ENCODE results near the gene PBLD. TPM values are rescaled to one million over a fixed set of nuclear protein-coding genes. Genes with fewer than 3 reads are reported as not detected.

The PBLD gene
- polyA plus RNA-seq (2011; rRNA removed) (1.8 and 3.4 TPM in 2 replicates), polyA plus RNA-seq (2017; fragmentation: RNase III; extraction: RNeasy Plus Mini Kit Qiagen cat#74134 plus additional on column Dnase treatment) (4.2 to 4.5 TPM (median 4.2 TPM) in 3 replicates), polyA minus RNA-seq (2011; rRNA and poly(A)+ RNA removed) (1.1 and 1.7 TPM in 2 replicates)
- polyA plus RNA-seq (2012; cell fraction: cytosol; rRNA removed) = 0.52 and 0.88 TPM in 2 replicates
- polyA plus RNA-seq (2012; cell fraction: nucleus; rRNA removed) = 0.41 and 0.93 TPM in 2 replicates

DNA sequence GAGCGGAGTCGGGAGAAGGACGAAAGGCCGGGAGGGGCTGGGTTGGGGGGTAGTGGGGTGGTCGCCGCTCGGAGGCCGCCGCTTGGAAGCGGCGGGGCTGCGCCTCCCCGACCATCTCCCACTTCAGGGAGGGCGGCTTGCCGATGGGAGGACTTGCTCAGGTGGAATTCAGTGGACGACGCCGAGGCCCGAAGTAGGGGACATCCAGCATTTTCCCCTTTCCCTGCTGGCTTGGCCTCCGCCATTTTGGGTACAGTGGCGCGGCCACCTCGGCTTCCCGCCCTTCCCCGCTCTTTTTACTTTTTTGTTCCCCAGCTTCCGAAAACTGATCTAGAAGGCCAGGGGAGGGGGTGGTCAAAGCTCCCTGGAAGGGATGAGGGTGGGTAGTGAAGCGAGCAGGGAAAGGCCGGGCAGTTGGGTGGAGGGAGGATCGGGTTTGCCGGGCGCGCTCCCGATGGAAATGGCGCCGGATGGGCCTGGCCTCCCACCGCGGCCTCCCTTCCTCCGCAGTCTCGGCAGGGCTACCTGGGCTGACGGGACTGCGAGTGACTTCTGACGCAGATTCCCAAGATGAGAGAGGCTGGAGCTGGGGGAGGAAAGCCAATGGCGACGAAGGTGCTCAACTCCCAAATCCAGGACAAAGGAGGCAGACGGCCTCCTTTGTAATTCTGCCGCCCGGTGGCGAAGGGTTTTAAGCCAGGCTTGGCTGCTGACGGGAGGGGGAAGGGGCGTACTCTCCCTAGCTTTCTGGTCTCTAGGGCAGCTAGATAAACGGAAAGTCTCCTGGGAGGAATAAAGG is at the start of gene PBLD:
TSS of gene PBLD (minus strand) at position 670 of the 799 bp plus-strand sequence. CDS start 26,084 bp downstream, outside the sequence.
- peak; percentile 48 to 82 for DNase-seq (ENCODE audit: low read depth in 1 of 2, low spot score in 1 of 2)
- POLR2A ChIA-PET = interaction anchor here (0.5 to 2.1 kb wide), 25 partner anchors 9 to 712 kb away, joined by 3 to 22 read pairs (median 4); partner anchors contain the start of genes ATOH7, DNAJC12, HERC4 and RUFY2
- 1% methylated on average over 46 of the region's 51 CpGs for WGBS (ENCODE audit: missing lambda C conversion rate)
- TF ChIP-seq SMC3 (IDR thresholded peaks at IDR 0.05) (peak; percentile 37; the same call in 1 of the 3 replicates), HOXB5 (CRISPR knock-in tag; IDR thresholded peaks at IDR 0.05) (0 out of 2 replicates have a peak, but pooled peaks have one; percentile 53), FOSB (CRISPR knock-in tag; IDR thresholded peaks at IDR 0.05) (peak; percentile 87), KDM5A (IDR thresholded peaks at IDR 0.05) (peak; percentile 41; the same call in 1 of the 2 replicates), CHD4 (IDR thresholded peaks at IDR 0.05; ENCODE audit: borderline replicate concordance) (no peak), CBX2 (IDR thresholded peaks at IDR 0.05; ENCODE audit: borderline replicate concordance, low read depth) (no peak), TFCP2L1 (CRISPR knock-in tag; IDR thresholded peaks at IDR 0.05) (peak; percentile 93), FOSL2 (IDR thresholded peaks at IDR 0.05) (no peak), FOSL2 (CRISPR knock-in tag; IDR thresholded peaks at IDR 0.05) (peak; percentile 15; the same call in 1 of the 2 replicates), RCOR1 (IDR thresholded peaks at IDR 0.05; ENCODE audit: low read depth, low read length) (no peak), EHMT2 (IDR thresholded peaks at IDR 0.05; ENCODE audit: low read depth) (no peak), MAZ (IDR thresholded peaks at IDR 0.05; ENCODE audit: borderline replicate concordance, low read depth, low read length) (no peak), MYC (IDR thresholded peaks at IDR 0.05; ENCODE audit: borderline replicate concordance, low read length) (no peak), RAD21 (conservative IDR thresholded peaks at IDR 0.05 in 1 of 2, IDR thresholded peaks at IDR 0.05 in 1 of 2) (peak; percentile 28 to 45; a peak in 3 of 5 replicates), NPAS2 (CRISPR knock-in tag; IDR thresholded peaks at IDR 0.05; ENCODE audit: borderline replicate concordance) (no peak), HDAC2 (IDR thresholded peaks at IDR 0.05) (no peak), HOXB13 (CRISPR knock-in tag; IDR thresholded peaks at IDR 0.05; ENCODE audit: low read depth) (0 out of 2 replicates have a peak, but pooled peaks have one; percentile 24), NFE2L2 (conservative IDR thresholded peaks at IDR 0.05; ENCODE audit: low read length) (no peak), CEBPB (IDR thresholded peaks at IDR 0.05) (no peak), JUN (IDR thresholded peaks at IDR 0.05) (peak in 1 of 2 experiments; percentile 17; a peak in 2 of 5 replicates), CBX8 (IDR thresholded peaks at IDR 0.05) (no peak), EP300 (IDR thresholded peaks at IDR 0.05) (no peak), EHF (CRISPR knock-in tag; IDR thresholded peaks at IDR 0.05) (no peak; the same call in 1 of the 2 replicates), RFX5 (IDR thresholded peaks at IDR 0.05) (no peak), MAFK (IDR thresholded peaks at IDR 0.05; ENCODE audit: partially characterized antibody) (no peak), POLR2A (IDR thresholded peaks at IDR 0.05; ENCODE audit: low read length) (peak; percentile 73), RNF2 (IDR thresholded peaks at IDR 0.05; ENCODE audit: borderline replicate concordance, low read depth) (no peak), BHLHE40 (IDR thresholded peaks at IDR 0.05; ENCODE audit: low read depth, low read length) (no peak)
- TF ChIP-seq, protein P1, sequence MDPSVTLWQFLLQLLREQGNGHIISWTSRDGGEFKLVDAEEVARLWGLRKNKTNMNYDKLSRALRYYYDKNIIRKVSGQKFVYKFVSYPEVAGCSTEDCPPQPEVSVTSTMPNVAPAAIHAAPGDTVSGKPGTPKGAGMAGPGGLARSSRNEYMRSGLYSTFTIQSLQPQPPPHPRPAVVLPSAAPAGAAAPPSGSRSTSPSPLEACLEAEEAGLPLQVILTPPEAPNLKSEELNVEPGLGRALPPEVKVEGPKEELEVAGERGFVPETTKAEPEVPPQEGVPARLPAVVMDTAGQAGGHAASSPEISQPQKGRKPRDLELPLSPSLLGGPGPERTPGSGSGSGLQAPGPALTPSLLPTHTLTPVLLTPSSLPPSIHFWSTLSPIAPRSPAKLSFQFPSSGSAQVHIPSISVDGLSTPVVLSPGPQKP (IDR thresholded peaks at IDR 0.05; ENCODE audit: low read depth, low read length) = no peak
- TF ChIP-seq, protein P2, sequence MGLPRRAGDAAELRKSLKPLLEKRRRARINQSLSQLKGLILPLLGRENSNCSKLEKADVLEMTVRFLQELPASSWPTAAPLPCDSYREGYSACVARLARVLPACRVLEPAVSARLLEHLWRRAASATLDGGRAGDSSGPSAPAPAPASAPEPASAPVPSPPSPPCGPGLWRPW (IDR thresholded peaks at IDR 0.05) = no peak
- TF ChIP-seq, protein P3, sequence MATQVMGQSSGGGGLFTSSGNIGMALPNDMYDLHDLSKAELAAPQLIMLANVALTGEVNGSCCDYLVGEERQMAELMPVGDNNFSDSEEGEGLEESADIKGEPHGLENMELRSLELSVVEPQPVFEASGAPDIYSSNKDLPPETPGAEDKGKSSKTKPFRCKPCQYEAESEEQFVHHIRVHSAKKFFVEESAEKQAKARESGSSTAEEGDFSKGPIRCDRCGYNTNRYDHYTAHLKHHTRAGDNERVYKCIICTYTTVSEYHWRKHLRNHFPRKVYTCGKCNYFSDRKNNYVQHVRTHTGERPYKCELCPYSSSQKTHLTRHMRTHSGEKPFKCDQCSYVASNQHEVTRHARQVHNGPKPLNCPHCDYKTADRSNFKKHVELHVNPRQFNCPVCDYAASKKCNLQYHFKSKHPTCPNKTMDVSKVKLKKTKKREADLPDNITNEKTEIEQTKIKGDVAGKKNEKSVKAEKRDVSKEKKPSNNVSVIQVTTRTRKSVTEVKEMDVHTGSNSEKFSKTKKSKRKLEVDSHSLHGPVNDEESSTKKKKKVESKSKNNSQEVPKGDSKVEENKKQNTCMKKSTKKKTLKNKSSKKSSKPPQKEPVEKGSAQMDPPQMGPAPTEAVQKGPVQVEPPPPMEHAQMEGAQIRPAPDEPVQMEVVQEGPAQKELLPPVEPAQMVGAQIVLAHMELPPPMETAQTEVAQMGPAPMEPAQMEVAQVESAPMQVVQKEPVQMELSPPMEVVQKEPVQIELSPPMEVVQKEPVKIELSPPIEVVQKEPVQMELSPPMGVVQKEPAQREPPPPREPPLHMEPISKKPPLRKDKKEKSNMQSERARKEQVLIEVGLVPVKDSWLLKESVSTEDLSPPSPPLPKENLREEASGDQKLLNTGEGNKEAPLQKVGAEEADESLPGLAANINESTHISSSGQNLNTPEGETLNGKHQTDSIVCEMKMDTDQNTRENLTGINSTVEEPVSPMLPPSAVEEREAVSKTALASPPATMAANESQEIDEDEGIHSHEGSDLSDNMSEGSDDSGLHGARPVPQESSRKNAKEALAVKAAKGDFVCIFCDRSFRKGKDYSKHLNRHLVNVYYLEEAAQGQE (IDR thresholded peaks at IDR 0.05) = no peak
- TF ChIP-seq, protein P4, sequence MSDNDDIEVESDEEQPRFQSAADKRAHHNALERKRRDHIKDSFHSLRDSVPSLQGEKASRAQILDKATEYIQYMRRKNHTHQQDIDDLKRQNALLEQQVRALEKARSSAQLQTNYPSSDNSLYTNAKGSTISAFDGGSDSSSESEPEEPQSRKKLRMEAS (IDR thresholded peaks at IDR 0.05) = peak; percentile 49
- TF ChIP-seq, protein P5, sequence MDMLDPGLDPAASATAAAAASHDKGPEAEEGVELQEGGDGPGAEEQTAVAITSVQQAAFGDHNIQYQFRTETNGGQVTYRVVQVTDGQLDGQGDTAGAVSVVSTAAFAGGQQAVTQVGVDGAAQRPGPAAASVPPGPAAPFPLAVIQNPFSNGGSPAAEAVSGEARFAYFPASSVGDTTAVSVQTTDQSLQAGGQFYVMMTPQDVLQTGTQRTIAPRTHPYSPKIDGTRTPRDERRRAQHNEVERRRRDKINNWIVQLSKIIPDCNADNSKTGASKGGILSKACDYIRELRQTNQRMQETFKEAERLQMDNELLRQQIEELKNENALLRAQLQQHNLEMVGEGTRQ (IDR thresholded peaks at IDR 0.05) = no peak

More for the DNA sequence above, at the start of gene PBLD:
- Histone ChIP-seq H3K9me3 (no peaks in the 10 kb centered on the region), H3K4me2 (peak within 1 kb of the TSS; percentile 93), H3K4me3 (peak within 1 kb of the TSS; percentile 97), H3K27ac (peak within 1 kb of the TSS; percentile 99), H3K4me1 (peaks cover 54% of the 10 kb centered on the region)
- ATAC-seq (peak; percentile 57 to 64), FAIRE-seq (no peak)
- CTCF ChIA-PET = interaction anchor here (0.6 to 2.6 kb wide), 9 partner anchors 15 to 568 kb away, joined by 3 to 11 read pairs (median 3); no protein-coding TSS in a partner anchor

Measured in A549 (cell line).